ENCODE measurements around the gene WDR91.
"Not testable (repeated sequence)": the region's sequence is repeated elsewhere in the genome, so short reads cannot be mapped to it uniquely, and the experiment has no call there.

Gene WDR91

GRCh38 chr7:135177028-135177696 lies 34.2 kb downstream of the WDR91 start:
- DNase-seq = no peak

GRCh38 chr7:135175931-135176330 lies 35.4 kb downstream of the WDR91 start:
- no peak for DNase-seq

- DNase-seq = no peak
Measured at GRCh38 chr7:135174941-135175340, 36.4 kb downstream of the WDR91 start.

GRCh38 chr7:135173916-135174315 lies 37.4 kb downstream of the WDR91 start:
- not testable (repeated sequence) for DNase-seq

GRCh38 chr7:135171581-135172291 lies 39.6 kb downstream of the WDR91 start:
- not testable (repeated sequence) for DNase-seq

- not testable (repeated sequence) for DNase-seq
Measured at GRCh38 chr7:135170998-135171481, 40.3 kb downstream of the WDR91 start.

GRCh38 chr7:135170274-135170997 lies 40.9 kb downstream of the WDR91 start, which contains the start of gene CYREN:
TSS of gene CYREN (minus strand) at chr7:135170707. CDS start at chr7:135168922, 1,785 bp downstream.
- peak; percentile 92 for DNase-seq

- no peak for DNase-seq
Measured at GRCh38 chr7:135169964-135170273, 41.4 kb downstream of the WDR91 start.

GRCh38 chr7:135169141-135169963 lies 42.0 kb downstream of the WDR91 start:
- peak; percentile 53 for DNase-seq

GRCh38 chr7:135168489-135169140 lies 42.7 kb downstream of the WDR91 start:
- DNase-seq = no peak

- DNase-seq = no peak
Measured at GRCh38 chr7:135168001-135168400, 43.3 kb downstream of the WDR91 start.

- no peak for DNase-seq
Measured at GRCh38 chr7:135167365-135167917, 43.9 kb downstream of the WDR91 start.

- DNase-seq = no peak
Measured at GRCh38 chr7:135166338-135166990, 44.9 kb downstream of the WDR91 start.

GRCh38 chr7:135165862-135166261 lies 45.5 kb downstream of the WDR91 start:
- DNase-seq = no peak

GRCh38 chr7:135164357-135165061 lies 46.8 kb downstream of the WDR91 start:
- DNase-seq = no peak

- no peak for DNase-seq
Measured at GRCh38 chr7:135162382-135163001, 48.8 kb downstream of the WDR91 start.

GRCh38 chr7:135161669-135162068 lies 49.7 kb downstream of the WDR91 start:
- no peak for DNase-seq

- no peak for DNase-seq
Measured at GRCh38 chr7:135160858-135161653, 50.3 kb downstream of the WDR91 start.

- no peak for DNase-seq
Measured at GRCh38 chr7:135160098-135160857, 51.0 kb downstream of the WDR91 start.
